ENCODE measurements around the gene CDH4. TPM values are rescaled to one million over a fixed set of nuclear protein-coding genes. Genes with fewer than 3 reads are reported as not detected.

The CDH4 gene
- total RNA-seq, 6 donors from 2014 or later: 0.20 to 1.0 (median 0.40) TPM; not detected in 1

DNA sequence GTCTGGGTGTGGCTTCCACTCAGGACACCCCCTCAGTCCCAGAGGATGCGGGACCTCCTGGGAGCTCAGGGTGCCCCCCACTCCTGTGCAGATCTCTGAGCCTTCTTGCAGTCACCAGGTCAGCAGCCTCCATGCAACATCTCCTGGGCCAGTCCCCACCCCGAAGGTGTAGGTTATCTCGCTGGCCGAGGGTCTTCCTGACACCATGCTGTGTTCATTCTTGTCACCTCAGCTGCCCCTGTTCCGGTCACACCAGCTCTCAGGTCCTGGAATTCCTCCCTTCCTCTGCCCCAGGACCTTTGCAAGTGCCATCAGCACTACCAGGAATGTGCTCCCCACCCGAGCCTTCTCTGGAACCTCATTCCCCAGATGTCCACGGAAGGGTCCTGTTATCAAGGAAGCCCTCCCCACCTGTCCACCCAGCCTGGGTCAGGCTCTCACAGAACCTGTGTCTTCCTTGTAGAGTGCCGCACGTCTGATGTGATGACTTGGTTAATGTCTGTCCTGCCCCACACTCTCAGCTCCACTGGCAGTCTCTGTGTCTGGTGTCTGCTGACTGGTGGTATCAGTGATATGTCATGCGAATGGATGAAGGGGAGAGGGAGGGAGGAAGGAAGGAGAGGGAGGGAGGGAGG is 484.1 kb downstream of the CDH4 start:
- Histone ChIP-seq H3K27me3 (no peaks in the 10 kb centered on the region), H3K27ac (no peak overlapping the region)

DNA sequence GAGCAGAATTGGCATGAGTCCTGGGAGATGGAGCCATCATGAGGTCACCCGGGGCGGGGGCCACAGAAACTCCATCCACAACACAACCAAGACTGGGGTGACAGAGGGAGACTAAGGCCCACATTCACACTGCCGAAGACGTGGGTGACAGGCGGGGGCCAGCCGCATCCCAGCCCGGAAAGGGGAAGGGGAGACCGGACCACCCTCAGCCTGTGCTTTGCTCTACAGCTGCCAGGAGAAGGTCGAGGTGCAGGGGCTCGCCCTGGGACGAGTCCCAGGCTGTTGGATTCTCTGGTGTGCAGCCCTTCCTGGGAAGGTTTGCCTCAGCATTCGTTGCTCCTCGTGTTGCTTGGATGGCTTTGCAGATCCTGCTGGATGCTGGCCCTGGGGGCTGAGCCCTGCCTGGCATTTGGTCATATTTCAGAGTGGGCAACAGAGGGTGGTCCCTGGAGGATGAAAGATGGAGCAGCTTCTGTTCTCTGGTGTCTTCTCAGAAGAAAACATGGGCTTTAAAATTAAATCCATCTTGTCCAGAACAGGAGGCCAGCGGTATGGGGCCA is 484.8 kb downstream of the CDH4 start:
- Histone ChIP-seq H3K4me3 (no peak overlapping the region), H3K36me3 (no peaks in the 10 kb centered on the region), H3K4me1 (no peaks in the 10 kb centered on the region), H3K27ac (no peak overlapping the region), H3K9me3 (no peaks in the 10 kb centered on the region), H3K27me3 (no peaks in the 10 kb centered on the region)
- peak in 1 of 2 donors; percentile 19 for ATAC-seq (ENCODE audit: low FRiP score in 2 of 2)
- TF ChIP-seq, protein P1, sequence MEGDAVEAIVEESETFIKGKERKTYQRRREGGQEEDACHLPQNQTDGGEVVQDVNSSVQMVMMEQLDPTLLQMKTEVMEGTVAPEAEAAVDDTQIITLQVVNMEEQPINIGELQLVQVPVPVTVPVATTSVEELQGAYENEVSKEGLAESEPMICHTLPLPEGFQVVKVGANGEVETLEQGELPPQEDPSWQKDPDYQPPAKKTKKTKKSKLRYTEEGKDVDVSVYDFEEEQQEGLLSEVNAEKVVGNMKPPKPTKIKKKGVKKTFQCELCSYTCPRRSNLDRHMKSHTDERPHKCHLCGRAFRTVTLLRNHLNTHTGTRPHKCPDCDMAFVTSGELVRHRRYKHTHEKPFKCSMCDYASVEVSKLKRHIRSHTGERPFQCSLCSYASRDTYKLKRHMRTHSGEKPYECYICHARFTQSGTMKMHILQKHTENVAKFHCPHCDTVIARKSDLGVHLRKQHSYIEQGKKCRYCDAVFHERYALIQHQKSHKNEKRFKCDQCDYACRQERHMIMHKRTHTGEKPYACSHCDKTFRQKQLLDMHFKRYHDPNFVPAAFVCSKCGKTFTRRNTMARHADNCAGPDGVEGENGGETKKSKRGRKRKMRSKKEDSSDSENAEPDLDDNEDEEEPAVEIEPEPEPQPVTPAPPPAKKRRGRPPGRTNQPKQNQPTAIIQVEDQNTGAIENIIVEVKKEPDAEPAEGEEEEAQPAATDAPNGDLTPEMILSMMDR (IDR thresholded peaks at IDR 0.05): no peak
- TF ChIP-seq POLR2A (IDR thresholded peaks at IDR 0.05) (no peak), EP300 (IDR thresholded peaks at IDR 0.05) (no peak), POLR2AphosphoS5 (IDR thresholded peaks at IDR 0.05) (no peak)
- no peak for DNase-seq
- WGBS, 2 donors: 57 to 72% methylated on average over 5 to 12 of the region's 14 CpGs

More for the DNA sequence above, 484.1 kb downstream of the CDH4 start:
- WGBS, 2 donors: 57 to 61% methylated on average over 10 of the region's 10 CpGs
- no peak for ATAC-seq (ENCODE audit: low FRiP score in 2 of 2)
- Histone ChIP-seq H3K9me3 (no peaks in the 10 kb centered on the region), H3K4me1 (no peaks in the 10 kb centered on the region), H3K4me3 (no peak overlapping the region), H3K36me3 (no peaks in the 10 kb centered on the region)
- DNase-seq: no peak
- no peak for TF ChIP-seq POLR2AphosphoS5 (IDR thresholded peaks at IDR 0.05)
- TF ChIP-seq, protein P1 (IDR thresholded peaks at IDR 0.05): no peak
- no peak for TF ChIP-seq EP300 (IDR thresholded peaks at IDR 0.05)

DNA sequence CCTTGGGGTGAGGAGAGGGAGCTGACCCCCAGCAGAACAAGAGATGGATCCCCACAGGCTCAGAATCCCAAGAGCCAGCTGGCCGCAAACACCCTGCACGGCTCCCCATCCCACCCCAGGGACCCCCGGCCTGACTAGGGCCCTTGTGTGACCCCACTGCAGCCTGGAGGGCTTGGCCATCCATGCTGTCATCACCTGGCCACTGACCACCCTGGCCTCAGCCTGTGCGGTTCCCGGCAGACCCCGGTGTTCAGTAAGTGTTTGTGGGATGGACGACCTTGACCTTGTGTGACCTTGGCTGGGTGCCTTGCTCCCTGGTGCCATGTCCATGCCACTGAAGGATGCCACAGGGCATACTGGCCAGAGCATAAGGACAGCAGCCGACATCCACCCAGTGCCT is 485.3 kb downstream of the CDH4 start:
- no peak overlapping the region for H3K4me3 ChIP-seq
- no peak overlapping the region for H3K27ac ChIP-seq
- DNase-seq (no peak), ATAC-seq (ENCODE audit: low FRiP score in 2 of 2) (no peak)
- no peaks in the 10 kb centered on the region for H3K36me3 ChIP-seq
- no peaks in the 10 kb centered on the region for H3K9me3 ChIP-seq
- TF ChIP-seq, protein P1 (IDR thresholded peaks at IDR 0.05): no peak
- TF ChIP-seq POLR2AphosphoS5 (IDR thresholded peaks at IDR 0.05): no peak
- TF ChIP-seq EP300 (IDR thresholded peaks at IDR 0.05): no peak
- no peak for TF ChIP-seq POLR2A (IDR thresholded peaks at IDR 0.05)
- WGBS, 2 donors: 78% methylated on average over 8 of the region's 8 CpGs; no CpG with 5 or more reads in 1 of the 2 donors
- H3K4me1 ChIP-seq: no peaks in the 10 kb centered on the region
- no peaks in the 10 kb centered on the region for H3K27me3 ChIP-seq

DNA sequence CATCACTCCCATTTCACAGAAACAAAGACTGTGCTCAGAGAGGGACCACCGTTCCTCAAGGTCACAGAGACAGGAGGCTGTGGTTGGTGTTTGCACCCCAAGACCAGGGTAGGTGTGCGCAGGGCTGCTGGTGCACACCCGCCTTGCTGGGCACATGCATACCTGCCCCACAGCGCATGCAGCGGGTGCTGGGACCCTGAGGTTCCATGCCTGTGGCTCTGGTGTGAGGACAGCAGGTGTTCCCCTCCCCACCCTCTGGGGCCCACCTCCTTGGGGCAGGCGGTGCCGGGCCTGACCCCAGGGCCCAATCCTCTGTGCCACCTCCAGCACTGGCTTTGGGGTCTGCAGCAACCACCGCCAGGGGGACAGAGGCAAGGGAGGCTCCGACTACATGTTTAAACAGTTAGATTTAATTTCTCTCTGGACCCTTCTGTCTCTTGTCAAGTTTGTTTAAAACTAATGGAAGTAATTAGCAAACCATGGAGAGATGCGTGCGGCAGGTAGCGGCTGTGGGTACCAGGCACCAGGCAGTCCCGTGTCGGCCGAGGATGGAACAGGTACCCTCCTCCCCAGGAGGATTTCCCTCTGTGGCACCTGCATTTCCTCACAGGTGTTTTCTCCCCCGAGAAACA is 485.9 kb downstream of the CDH4 start:
- Histone ChIP-seq H3K9me3 (no peaks in the 10 kb centered on the region), H3K27me3 (no peaks in the 10 kb centered on the region), H3K4me1 (no peaks in the 10 kb centered on the region), H3K4me3 (no peak overlapping the region), H3K36me3 (no peaks in the 10 kb centered on the region), H3K27ac (no peak overlapping the region)
- TF ChIP-seq POLR2A (IDR thresholded peaks at IDR 0.05) (no peak), EP300 (IDR thresholded peaks at IDR 0.05) (no peak)
- DNase-seq (peak in 1 of 2 donors; percentile 69), ATAC-seq (ENCODE audit: low FRiP score in 2 of 2) (no peak)
- WGBS, 2 donors: 80 to 85% methylated on average over 10 to 16 of the region's 16 CpGs

DNA sequence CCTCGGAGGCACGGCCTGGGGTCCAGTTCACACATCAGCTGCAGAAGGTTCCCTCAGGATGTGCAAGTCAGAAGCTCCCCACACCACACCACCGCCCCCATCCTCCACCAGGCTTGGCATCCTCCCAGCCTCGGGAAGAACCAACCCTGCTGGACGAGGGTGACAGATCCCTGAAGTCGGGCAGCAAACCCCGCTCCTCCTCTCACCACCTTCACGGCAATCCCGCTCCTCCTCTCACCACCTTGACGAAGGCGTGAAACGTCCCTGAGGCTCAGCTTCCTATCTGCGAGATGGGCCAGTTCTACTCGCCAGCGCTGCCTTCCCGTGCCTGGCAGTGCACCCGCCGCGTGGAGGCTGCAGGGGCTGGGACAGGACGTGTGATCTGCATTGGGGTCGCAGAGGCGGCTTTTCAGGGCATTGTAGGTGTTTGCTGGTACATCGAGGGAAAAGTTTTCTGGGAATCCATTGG is 486.6 kb downstream of the CDH4 start:
- WGBS, 2 donors: 74 to 81% methylated on average over 16 to 23 of the region's 23 CpGs
- Histone ChIP-seq H3K27me3 (no peaks in the 10 kb centered on the region), H3K27ac (no peak overlapping the region), H3K9me3 (no peaks in the 10 kb centered on the region), H3K4me1 (no peaks in the 10 kb centered on the region), H3K36me3 (no peaks in the 10 kb centered on the region), H3K4me3 (no peak overlapping the region)
- DNase-seq: no peak
- TF ChIP-seq POLR2A (IDR thresholded peaks at IDR 0.05) (no peak), POLR2AphosphoS5 (IDR thresholded peaks at IDR 0.05) (no peak)
- TF ChIP-seq, protein P1 (IDR thresholded peaks at IDR 0.05): no peak
- no peak for ATAC-seq (ENCODE audit: low FRiP score in 2 of 2)

Data from upper lobe of left lung (tissue), 6 donors.